Astrocyte (in vitro differentiated cells and primary cell): ENCODE data around the gene MICAL3. TPM values are rescaled to one million over a fixed set of nuclear protein-coding genes. Genes with fewer than 3 reads are reported as not detected.
"Not testable (repeated sequence)": the region's sequence is repeated elsewhere in the genome, so short reads cannot be mapped to it uniquely, and the experiment has no call there.

Experiments used
- DNase-seq: peaks from one replicate; pipeline ENCODE4 v3.0.0-alpha.2; 2010; ENCODE audit warnings: low read depth
- FAIRE-seq: peaks from 2 replicates; lab custom pipeline; 2011; peaks lifted over from hg19 to GRCh38; lab: Jason Lieb, UNC
- H2AFZ ChIP-seq: 2 replicates; pipeline ENCODE4 v1.6.0; 2012; ENCODE audit warnings: low read depth, low read length, inconsistent platforms
- H3K27ac ChIP-seq: 2 replicates; pipeline ENCODE4 v1.5.1; 2011; ENCODE audit warnings: low read depth, low read length, inconsistent platforms
- H3K27me3 ChIP-seq: 2 replicates; pipeline ENCODE4 v1.6.0; 2011; ENCODE audit warnings: low read length, inconsistent platforms; ENCODE audit not compliant: insufficient read depth
- H3K36me3 ChIP-seq: 2 replicates; pipeline ENCODE4 v1.5.1; 2011; ENCODE audit warnings: low read length, inconsistent platforms; ENCODE audit not compliant: insufficient read depth
- H3K4me1 ChIP-seq: 2 replicates; pipeline ENCODE4 v1.5.1; 2011; ENCODE audit warnings: low read length, inconsistent platforms; ENCODE audit not compliant: insufficient read depth
- H3K4me2 ChIP-seq: 2 replicates; pipeline ENCODE4 v1.6.0; 2012; ENCODE audit warnings: low read length, inconsistent platforms
- H3K4me3 ChIP-seq: 2 replicates; pipeline ENCODE4 v1.5.1; 2011; ENCODE audit warnings: low read depth, mild to moderate bottlenecking, low read length, inconsistent platforms; ENCODE audit not compliant: insufficient read depth
- H3K79me2 ChIP-seq: 2 replicates; pipeline ENCODE4 v1.6.0; 2012; ENCODE audit warnings: mild to moderate bottlenecking, low read length, inconsistent platforms; ENCODE audit not compliant: insufficient read depth
- H3K9ac ChIP-seq: 2 replicates; pipeline ENCODE4 v1.6.0; 2012; ENCODE audit warnings: mild to moderate bottlenecking, low read length, inconsistent platforms
- H3K9me3 ChIP-seq: 2 replicates; pipeline ENCODE4 v1.5.1; 2012; ENCODE audit warnings: low read depth, mild to moderate bottlenecking, low read length, inconsistent platforms; ENCODE audit not compliant: insufficient read depth
- H4K20me1 ChIP-seq: 2 replicates; pipeline ENCODE4 v1.6.0; 2012; ENCODE audit warnings: low read length, inconsistent platforms; ENCODE audit not compliant: insufficient read depth
- H3K27ac Mint-ChIP-seq: one replicate; pipeline ENCODE4 v1.8.0; 2021; ENCODE audit warnings: mild to moderate bottlenecking, mixed read lengths; ENCODE audit not compliant: unreplicated experiment
- H3K27me3 Mint-ChIP-seq: one replicate; pipeline ENCODE4 v1.8.0; 2021; ENCODE audit warnings: low read depth, mixed read lengths; ENCODE audit not compliant: unreplicated experiment
- H3K36me3 Mint-ChIP-seq: one replicate; pipeline ENCODE4 v1.8.0; 2021; ENCODE audit warnings: low read depth, mixed read lengths; ENCODE audit not compliant: unreplicated experiment
- H3K4me1 Mint-ChIP-seq: one replicate; pipeline ENCODE4 v1.8.0; 2021; ENCODE audit warnings: low read depth, mixed read lengths; ENCODE audit not compliant: unreplicated experiment
- H3K4me3 Mint-ChIP-seq: one replicate; pipeline ENCODE4 v1.8.0; 2021; ENCODE audit warnings: mild to moderate bottlenecking, moderate library complexity, mixed read lengths; ENCODE audit not compliant: unreplicated experiment
- H3K9me3 Mint-ChIP-seq: one replicate; pipeline ENCODE4 v1.8.0; 2021; ENCODE audit warnings: mild to moderate bottlenecking, mixed read lengths; ENCODE audit not compliant: unreplicated experiment
- EZH2 ChIP-seq: IDR thresholded peaks from 2 replicates; pipeline ENCODE4 v1.6.1; 2012; ENCODE audit warnings: mild to moderate bottlenecking, low read length, inconsistent platforms; ENCODE audit not compliant: insufficient read depth
- total RNA-seq: library from RNA; stranded (reverse); gene quantifications from 2 replicates; pipeline ENCODE4 v1.2.1, GENCODE V29; 2021
- TF ChIP-seq, protein P1 (sequence below): IDR thresholded peaks from 2 replicates; pipeline ENCODE4 v1.5.1; 2011; ENCODE audit warnings: low read depth, mild to moderate bottlenecking, inconsistent platforms, low read length, moderate library complexity; ENCODE audit not compliant: insufficient read depth

MICAL3 gene
- total RNA-seq, 1 donor from 2014 or later: 113 TPM

DNA sequence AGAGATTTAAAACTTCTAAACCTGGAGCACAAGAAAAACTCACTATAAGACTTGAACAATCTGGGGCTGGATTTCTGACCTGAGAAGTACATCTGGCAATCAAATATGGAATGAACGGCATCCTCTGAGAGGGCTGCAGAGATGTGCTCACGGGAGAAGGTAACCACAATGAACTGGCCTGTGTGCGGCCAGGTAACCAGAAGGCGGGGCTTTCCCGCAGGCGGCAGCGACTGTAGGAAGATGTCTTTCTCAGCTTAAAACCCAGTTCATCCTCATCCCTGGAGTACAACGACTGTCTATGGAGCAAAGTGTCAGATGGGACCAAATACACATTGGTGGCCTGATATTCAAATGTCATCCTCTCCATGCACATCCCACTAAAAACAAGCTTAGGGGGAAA, 24.5 kb downstream of the MICAL3 start:
- Histone ChIP-seq H3K4me1 (peaks cover 12% of the 10 kb centered on the region), H3K36me3 (no peaks in the 10 kb centered on the region), H3K4me2 (peak overlapping the region; percentile 93), H3K27ac (no peak overlapping the region), H3K9ac (peak overlapping the region; percentile 91), H2AFZ (no peak overlapping the region), H3K4me3 (peak overlapping the region; percentile 83), H3K27me3 (no peaks in the 10 kb centered on the region), H3K79me2 (peaks cover 63% of the 10 kb centered on the region), H4K20me1 (peaks cover 49% of the 10 kb centered on the region), H3K9me3 (no peaks in the 10 kb centered on the region)
- H3K4me1 Mint-ChIP-seq: peaks cover 26% of the 10 kb centered on the region
- H3K27me3 Mint-ChIP-seq: no peaks in the 10 kb centered on the region
- TF ChIP-seq EZH2: no peak
- TF ChIP-seq, protein P1, sequence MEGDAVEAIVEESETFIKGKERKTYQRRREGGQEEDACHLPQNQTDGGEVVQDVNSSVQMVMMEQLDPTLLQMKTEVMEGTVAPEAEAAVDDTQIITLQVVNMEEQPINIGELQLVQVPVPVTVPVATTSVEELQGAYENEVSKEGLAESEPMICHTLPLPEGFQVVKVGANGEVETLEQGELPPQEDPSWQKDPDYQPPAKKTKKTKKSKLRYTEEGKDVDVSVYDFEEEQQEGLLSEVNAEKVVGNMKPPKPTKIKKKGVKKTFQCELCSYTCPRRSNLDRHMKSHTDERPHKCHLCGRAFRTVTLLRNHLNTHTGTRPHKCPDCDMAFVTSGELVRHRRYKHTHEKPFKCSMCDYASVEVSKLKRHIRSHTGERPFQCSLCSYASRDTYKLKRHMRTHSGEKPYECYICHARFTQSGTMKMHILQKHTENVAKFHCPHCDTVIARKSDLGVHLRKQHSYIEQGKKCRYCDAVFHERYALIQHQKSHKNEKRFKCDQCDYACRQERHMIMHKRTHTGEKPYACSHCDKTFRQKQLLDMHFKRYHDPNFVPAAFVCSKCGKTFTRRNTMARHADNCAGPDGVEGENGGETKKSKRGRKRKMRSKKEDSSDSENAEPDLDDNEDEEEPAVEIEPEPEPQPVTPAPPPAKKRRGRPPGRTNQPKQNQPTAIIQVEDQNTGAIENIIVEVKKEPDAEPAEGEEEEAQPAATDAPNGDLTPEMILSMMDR: no peak
- no peaks in the 10 kb centered on the region for H3K9me3 Mint-ChIP-seq
- H3K27ac Mint-ChIP-seq: no peak overlapping the region
- DNase-seq (no peak), FAIRE-seq (no peak)
- H3K4me3 Mint-ChIP-seq: peak overlapping the region; percentile 86
- H3K36me3 Mint-ChIP-seq: peaks cover 5% of the 10 kb centered on the region

DNA sequence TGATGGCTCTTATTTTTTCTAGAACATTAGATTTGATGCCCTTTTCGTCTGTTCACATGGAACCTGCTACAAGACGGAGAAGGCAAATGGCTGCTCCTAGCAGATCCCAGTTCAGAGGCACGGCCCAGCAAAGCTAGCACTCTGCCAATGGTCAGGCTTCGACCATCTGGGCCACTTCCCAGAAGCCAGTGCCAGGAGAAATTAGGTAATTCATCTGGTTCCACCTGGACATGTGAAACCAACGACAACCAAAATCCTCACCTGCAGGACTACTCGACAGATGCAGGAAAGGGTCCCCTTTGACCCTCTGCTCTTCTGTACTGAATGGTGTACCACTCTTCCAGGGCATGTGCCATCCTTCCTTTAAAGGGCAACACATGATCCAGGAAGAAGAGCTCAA, 25.4 kb downstream of the MICAL3 start:
- Histone ChIP-seq H3K79me2 (peaks cover 73% of the 10 kb centered on the region), H3K4me3 (no peak overlapping the region), H2AFZ (no peak overlapping the region), H3K36me3 (no peaks in the 10 kb centered on the region), H3K27ac (no peak overlapping the region), H3K4me2 (no peak overlapping the region), H3K4me1 (peaks cover 12% of the 10 kb centered on the region), H4K20me1 (peaks cover 58% of the 10 kb centered on the region), H3K9ac (no peak overlapping the region), H3K9me3 (no peaks in the 10 kb centered on the region), H3K27me3 (no peaks in the 10 kb centered on the region)
- FAIRE-seq (no peak), DNase-seq (no peak)
- no peaks in the 10 kb centered on the region for H3K9me3 Mint-ChIP-seq
- H3K4me1 Mint-ChIP-seq: peaks cover 29% of the 10 kb centered on the region
- H3K36me3 Mint-ChIP-seq: peaks cover 5% of the 10 kb centered on the region
- TF ChIP-seq, protein P1: no peak
- no peak for TF ChIP-seq EZH2
- H3K27ac Mint-ChIP-seq: no peak overlapping the region
- H3K4me3 Mint-ChIP-seq: peak overlapping the region; percentile 86
- H3K27me3 Mint-ChIP-seq: no peaks in the 10 kb centered on the region

DNA sequence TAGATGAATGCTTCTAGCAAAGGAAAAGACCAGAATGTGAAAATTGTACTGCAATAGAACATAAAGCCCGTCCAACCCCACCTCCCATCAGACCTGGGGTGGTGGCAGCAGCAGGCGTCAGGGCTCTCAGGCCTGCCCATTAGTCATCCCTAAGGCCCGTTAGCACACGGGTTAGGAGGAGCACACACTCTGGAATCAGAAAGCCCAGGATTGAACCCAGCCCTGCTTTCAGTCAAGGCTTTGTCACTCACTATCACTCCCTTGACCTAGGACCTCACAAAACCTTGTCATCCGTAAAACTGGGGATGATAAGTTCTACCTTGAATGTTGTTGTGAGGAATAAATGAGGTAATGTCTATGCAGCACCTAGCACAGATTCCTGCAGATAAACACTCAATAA, 26.9 kb downstream of the MICAL3 start:
- Histone ChIP-seq H3K9me3 (no peaks in the 10 kb centered on the region), H3K79me2 (peaks cover 84% of the 10 kb centered on the region), H3K9ac (no peak overlapping the region), H3K4me3 (no peak overlapping the region), H3K27me3 (no peaks in the 10 kb centered on the region), H3K36me3 (no peaks in the 10 kb centered on the region), H3K27ac (peak overlapping the region; percentile 25), H3K4me1 (peaks cover 12% of the 10 kb centered on the region), H4K20me1 (peaks cover 63% of the 10 kb centered on the region), H3K4me2 (peak overlapping the region; percentile 48), H2AFZ (no peak overlapping the region)
- peaks cover 5% of the 10 kb centered on the region for H3K36me3 Mint-ChIP-seq
- no peak for TF ChIP-seq EZH2
- TF ChIP-seq, protein P1: no peak
- H3K4me1 Mint-ChIP-seq: peaks cover 29% of the 10 kb centered on the region
- no peaks in the 10 kb centered on the region for H3K9me3 Mint-ChIP-seq
- no peak for DNase-seq
- H3K27me3 Mint-ChIP-seq: no peaks in the 10 kb centered on the region
- H3K27ac Mint-ChIP-seq: peak overlapping the region; percentile 73
- H3K4me3 Mint-ChIP-seq: no peak overlapping the region
- FAIRE-seq: no peak

DNA sequence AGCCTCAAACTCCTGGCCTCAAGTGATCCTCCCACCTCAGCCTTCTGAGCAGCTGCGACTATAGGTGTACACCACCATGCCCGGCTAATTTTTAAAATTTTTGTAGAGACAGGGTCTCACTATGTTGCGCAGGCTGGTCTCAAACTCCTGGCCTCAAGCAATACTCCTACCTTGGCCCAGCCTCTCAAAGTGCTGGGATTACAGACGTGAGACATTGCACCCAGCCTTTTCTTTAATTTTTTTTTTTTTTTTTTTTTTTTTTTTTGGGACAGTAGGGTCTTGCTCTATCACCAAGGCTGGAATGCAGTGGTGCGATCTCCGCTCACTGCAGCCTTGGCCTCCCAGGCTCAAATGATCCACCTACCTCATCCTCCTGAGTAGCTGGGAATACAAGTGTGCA, 29.1 kb downstream of the MICAL3 start:
- H3K4me2 ChIP-seq, H3K27me3 Mint-ChIP-seq, H2AFZ ChIP-seq, H3K27me3 ChIP-seq, DNase-seq, H3K27ac Mint-ChIP-seq, H3K36me3 ChIP-seq, H3K4me3 Mint-ChIP-seq, H3K9me3 Mint-ChIP-seq, H3K36me3 Mint-ChIP-seq, H3K27ac ChIP-seq, FAIRE-seq, H3K9ac ChIP-seq, H3K4me3 ChIP-seq, H3K9me3 ChIP-seq: not testable (repeated sequence)
- peaks cover 16% of the 10 kb centered on the region for H3K4me1 ChIP-seq
- peaks cover 80% of the 10 kb centered on the region for H4K20me1 ChIP-seq
- peaks cover 33% of the 10 kb centered on the region for H3K4me1 Mint-ChIP-seq
- H3K79me2 ChIP-seq: peaks cover 94% of the 10 kb centered on the region
